ENCODE measurements around the gene DBH.

DBH gene

GRCh38 chr9:133686642-133687575 lies 50.7 kb downstream of the DBH start:
- no peak for FAIRE-seq

GRCh38 chr9:133687856-133688761 lies 51.9 kb downstream of the DBH start:
- no peak for FAIRE-seq

DNA sequence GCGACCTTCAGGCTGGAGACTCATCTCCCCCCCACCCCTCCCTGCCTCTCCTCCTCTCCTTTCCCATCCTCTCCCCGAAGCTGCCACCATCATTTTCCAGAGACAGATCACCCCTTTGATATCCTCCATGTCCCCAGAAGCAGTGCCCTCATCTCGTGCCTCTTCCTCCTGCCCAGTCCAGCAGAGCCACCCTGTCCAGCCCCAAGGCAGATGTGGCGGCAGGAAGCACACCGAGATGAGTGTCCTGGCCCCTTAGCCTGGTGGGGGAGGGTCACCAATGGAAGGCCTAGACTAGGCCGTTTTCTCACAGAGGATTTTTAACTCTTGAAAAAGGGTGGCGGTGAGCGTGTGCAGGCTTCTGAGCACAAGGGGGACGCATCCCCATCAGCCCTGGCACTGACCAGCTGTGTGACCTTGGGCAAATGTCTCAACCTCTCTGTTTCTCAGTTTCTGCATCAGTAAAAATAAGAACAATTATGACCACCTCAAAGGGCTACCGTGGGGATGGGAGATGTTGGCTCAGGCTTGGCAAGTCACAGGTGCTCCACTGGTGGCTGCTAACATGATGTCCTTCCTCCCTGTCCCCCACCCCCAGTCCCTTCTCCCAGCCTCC lies 53.1 kb downstream of the DBH start:
- FAIRE-seq: no peak

GRCh38 chr9:133690081-133690561 lies 54.0 kb downstream of the DBH start:
- FAIRE-seq: no peak

DNA sequence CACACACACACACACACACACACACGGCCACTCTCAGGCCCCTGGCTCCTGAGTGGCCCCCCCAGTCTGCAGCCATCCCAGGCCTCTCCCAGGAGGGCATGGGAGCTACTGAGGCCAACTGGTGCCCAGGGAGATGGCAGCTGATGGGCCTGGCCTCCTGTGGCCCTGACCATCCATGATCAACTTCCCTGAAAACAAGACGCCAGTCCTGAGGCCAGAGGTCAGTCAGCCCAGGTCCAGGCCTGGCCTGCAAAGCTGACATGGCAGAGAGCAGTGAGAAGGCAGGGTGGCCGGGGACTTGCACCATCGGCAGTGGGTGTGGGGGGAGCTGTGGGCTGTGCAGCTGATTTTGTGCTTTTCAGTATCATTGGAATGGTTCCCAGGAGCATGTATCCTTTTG lies 55.0 kb downstream of the DBH start:
- FAIRE-seq: no peak

DNA sequence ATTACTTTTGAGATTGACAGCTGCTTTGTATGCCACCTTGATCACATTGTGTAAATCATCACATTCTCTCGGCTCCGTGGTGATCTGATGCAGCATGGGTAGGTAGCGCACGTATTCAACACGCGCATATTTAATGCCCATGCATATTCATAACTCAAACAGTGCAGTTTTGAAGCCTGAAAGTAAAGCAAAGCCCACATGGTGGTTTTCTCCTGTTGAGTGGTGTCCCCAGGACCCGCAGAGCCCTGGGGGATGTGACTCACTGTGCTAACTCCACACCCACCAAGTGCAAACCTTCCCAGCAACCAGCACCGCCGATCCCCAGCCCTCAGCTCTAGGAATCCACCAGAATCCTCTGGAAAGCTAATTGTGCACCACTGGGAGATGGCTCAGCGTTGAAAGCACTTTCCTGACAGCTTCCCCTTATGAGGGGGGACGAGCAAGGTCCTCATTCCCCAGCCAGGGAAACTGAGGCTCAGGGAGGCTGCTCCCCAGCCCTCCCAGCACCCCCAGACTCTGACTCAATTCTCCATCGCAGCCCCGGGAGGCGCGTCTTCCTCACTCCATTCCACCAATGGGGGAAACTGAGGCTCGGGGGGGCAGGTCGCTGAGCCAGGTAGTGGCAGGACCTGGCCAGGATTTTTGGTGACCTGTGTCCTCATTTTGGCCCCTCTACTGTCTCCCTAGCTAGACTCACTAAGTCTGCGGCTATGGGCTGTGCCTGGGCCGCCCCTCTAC lies 55.6 kb downstream of the DBH start:
- FAIRE-seq: no peak

DNA sequence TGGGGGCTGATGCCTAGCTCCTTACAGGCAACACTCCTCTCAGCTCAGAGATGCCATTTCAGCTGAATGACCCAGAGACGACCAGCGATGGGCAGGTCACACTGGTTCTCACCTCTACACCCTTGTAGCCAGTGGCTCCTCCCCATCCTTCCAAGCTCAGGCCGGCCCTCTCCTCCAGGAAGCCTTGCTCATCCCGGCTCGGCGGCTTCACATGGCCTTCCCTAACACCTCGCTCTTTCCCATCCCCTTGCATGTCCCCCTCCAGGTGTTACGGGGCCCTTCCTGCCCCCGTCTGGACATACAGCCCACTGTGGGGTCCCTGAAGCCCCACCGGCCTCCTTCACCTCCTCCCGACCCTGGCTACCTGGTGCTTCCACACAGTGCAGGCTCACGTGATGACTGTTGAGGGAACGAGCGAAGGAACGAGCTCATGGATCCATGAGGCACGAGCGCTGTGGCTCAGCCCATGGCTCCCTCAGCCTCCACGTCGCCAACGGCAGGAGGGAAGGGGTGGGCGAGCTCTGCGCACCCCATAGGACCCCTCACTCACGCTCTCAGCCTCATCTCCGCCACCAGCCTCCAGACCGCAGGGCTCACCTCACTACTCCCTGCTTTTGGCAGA lies 56.3 kb downstream of the DBH start:
- FAIRE-seq: no peak

DNA sequence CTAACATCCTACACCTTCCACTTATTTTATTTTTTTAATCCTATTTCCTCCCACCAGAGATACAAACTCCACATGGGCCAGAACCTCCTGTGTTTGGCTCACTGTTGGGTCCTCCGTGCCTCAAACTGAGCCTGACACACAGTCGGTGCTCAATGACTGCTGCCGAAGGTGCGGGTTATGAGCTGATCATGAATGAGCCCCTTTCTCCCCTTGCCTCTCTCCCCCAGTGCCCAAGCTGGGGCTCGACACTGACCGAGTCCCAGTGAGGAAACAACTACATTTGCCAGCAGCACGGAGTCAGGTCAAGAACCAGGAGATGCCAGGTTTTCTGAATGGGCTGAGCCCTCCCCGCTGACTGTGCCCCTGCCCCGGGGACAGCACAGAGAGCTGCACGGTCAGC lies 57.0 kb downstream of the DBH start:
- FAIRE-seq: no peak

DNA sequence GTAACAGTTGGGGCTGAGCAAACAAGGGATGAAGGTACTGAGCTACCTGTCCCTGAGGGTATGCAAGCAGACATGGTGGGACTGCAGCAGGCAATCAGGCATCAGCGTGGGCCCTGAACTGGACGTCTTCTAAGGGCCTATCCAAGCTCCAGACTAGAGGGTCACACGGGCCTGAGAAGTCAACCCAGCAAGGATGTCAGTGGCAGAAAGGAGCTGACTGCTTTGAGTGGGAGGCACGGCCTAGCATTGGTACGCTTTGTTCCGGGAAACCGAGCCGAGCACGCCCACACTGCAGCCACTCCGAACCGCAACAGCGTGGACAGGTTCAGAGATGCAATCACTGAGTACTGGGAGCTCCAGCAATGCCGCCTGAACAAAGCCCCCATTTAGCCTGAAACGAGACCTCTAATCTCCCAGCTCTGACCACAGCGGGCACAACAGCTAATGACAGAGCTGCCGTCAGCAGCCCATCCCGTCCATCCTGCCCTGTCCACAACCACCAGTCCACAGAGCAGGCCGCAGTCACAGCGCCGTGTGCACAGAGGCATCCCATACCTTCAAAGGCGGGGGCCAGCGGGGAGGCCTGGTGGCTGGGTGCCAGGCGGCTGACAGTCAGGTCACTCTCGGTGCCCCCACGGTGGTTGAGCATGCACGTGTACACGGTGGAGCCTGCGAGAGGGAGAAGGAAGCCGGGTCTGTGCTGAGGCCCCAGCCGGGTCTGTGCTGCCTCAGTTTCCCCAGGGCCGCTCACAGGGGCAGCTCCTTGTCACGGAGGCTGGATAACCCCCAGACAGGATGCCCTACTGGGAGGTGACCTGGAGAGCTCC lies 57.8 kb downstream of the DBH start:
- FAIRE-seq: no peak

DNA sequence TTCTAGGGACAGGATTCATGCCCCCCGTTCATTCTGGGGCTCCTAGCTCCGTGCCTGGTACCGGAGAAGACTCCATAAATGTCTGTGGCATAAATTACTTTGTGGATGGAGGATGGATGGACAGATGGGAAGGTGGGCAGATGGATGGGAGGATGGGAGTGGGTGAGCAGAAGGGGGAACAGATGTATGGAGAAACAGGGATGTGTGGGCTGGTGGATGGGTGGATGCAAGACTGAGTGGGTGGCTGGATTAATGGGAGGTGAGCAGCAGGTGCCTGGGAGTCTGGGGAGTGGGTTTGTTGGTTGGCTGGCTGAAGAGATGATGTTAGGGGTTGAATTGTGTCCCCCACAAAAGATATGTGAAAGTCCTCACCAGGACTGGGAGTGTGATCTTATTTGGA lies 58.5 kb downstream of the DBH start:
- no peak for FAIRE-seq

DNA sequence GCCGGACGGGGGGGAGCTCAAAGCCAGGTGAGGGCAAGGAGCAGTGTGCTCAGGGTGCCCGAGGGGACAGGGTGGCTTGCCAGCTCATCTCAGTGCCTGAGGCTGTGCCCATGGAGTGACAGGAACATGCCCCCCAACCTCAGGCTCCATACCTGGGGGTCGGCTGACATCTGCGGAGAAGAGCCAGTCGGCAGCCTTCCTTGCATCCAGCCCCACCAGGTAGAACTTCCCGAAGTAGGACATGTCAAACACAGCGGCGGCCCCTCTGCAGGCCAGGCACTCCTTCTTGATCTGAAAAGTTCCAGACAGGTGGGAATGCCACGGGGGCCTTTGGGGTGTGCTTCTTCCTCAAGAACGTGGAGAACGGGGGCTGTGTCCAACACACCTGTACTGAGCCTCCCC lies 59.9 kb downstream of the DBH start:
- no peak for FAIRE-seq

GRCh38 chr9:133699546-133699945 lies 63.4 kb downstream of the DBH start:
- FAIRE-seq: no peak

DNA sequence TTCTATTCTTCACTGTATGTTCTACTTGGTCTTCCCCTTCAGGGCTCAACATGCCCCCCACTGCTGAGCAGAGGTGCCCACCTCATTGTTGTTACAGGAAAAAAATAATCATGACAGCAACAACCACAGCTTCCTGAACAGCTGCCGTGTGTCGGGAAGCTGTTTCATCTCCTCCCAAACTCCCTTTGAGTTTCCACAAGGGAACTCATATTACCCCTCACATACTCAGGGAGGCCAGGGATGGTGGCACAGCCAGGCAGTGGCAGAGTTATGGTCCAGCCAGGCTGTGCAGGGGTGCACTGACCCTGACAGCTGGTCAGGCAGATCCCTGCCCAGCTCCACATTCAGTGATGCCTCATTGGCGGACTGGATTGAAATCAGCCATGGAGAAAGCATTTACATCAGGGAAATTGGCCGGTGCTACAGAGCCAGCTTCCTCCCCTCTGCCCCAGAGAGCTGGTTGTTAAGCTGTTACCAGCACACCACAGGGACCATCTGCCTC lies 64.7 kb downstream of the DBH start:
- FAIRE-seq: no peak

DNA sequence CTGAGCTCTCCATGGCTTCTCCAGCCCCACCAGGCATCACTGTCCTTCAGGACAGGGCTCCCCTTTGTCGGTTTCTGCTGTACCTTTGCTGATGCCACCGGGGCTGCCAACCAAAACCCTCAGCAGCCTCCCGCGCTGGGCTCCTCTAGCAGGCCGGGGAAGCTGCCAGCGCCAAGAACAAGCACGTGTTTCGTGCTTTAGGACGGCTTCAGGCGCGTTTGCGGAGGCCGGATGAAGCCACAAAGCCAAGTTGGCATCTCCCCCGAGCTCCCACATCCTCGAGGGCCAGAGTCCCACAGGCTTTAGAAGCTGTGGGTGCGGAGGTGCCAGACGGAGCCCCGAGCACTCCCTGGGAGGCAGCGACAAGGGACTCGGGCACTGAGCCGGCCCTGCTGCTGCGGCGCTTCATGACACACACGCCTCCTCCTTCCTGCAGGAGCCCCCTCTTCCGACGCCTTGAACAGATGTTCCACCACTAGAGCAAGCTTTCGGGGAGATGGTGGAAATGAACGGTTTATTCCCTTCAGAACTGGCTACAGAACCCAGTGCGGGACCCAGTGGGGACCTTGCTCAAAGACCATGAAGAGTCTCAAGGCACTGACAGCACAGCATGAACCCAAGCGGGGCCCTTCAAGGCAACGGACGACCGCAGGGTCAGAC lies 65.3 kb downstream of the DBH start:
- no peak for FAIRE-seq

- FAIRE-seq: no peak
Observed at GRCh38 chr9:133701981-133702797, 66.0 kb downstream of the DBH start.

DNA sequence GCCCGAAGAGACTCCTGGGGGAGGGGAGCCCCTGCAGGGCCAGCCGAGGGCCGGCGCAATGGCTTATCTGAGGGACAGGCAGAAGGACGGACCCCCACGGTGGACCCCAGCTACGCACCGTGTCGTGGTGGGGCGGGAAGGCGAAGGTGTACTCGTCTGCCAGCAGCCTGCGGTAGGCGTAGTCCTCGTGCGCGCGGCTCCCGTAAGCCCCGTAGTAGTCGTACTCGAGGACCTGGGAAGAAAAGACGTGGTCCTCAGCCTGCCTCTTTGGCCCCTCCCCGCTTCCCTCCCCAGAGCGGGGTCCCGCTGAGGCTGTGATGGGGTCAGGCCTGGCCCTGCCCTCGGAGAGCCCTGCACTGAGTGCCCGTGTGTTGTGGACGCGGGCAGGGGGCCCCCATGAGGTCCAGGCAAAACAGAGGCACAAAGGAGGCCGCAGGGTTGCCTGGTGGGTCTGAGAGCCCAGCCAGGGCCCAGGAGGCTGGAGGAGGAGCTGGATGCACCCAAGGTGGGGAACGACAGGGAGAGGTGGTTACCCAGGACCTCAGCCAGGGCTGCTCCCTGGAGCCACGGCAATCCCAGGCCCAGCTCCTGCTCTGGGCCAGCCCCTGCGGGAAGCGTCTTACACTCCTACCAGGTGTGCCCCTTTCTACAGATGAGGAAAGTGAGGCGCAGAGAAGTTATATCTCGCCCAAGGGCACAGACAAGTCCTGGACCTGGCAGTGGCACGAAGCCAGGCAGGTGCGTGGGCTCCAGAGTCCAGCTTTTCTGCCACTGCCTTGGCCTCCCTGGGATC lies 66.8 kb downstream of the DBH start:
- FAIRE-seq: no peak

DNA sequence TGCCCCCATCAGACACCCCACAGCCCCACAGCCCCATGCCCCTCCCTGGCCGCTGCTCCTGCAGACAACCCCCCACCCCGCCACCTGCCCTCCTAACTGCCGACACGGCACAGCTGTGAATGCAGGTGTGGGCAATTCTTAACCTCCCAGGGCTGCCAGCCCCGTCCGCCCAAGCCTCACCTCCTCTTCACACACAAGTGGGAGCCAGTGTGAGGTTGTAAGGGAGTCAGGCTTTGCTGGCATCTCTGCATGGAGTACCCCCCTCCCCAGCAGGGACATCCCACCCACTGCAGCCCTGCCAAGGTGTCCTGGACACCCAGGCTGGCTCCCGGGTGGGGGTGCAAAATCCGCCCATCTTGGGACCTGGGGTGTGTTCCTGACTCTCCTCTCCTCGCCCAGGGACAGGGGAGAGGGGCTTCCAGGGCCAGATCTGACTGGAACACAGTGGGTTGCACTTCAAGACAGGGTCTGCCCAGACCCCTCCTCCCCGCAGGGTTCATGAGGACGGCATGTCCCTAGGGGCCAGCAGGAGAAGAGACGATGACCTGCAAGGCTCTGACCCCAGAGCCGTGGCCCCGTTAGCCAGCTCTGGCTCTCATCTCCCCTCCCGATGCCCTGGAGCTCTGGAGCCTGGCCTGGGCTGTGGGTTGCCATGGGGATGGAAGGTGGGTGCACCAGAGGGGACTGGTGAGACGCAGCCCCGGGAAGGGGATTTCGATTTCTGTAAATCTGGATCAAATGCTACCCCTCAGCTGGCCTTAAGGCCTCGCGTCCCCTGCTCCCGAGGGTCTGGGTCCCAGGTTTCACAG lies 67.6 kb downstream of the DBH start:
- FAIRE-seq: no peak
